Measurements from ENCODE around the gene PRRT1B.
"Not testable (repeated sequence)": the region's sequence is repeated elsewhere in the genome, so short reads cannot be mapped to it uniquely, and the experiment has no call there.

PRRT1B gene

DNA sequence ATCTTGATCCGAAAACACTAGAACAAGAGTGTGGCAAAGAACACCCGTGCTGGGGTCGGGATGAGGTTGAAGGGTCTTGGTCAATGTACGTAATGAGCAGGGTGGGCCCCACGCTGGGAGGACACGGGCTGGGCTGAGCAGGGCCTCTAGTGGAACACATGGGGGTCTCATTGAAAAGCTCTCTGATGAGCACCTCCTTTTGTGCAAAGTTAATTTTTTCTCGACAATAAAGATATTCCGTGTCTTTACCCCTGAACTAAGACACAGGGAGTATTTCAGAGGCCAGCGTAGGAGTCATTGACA lies 22.3 kb upstream of the PRRT1B start:
- no peak for DNase-seq

DNA sequence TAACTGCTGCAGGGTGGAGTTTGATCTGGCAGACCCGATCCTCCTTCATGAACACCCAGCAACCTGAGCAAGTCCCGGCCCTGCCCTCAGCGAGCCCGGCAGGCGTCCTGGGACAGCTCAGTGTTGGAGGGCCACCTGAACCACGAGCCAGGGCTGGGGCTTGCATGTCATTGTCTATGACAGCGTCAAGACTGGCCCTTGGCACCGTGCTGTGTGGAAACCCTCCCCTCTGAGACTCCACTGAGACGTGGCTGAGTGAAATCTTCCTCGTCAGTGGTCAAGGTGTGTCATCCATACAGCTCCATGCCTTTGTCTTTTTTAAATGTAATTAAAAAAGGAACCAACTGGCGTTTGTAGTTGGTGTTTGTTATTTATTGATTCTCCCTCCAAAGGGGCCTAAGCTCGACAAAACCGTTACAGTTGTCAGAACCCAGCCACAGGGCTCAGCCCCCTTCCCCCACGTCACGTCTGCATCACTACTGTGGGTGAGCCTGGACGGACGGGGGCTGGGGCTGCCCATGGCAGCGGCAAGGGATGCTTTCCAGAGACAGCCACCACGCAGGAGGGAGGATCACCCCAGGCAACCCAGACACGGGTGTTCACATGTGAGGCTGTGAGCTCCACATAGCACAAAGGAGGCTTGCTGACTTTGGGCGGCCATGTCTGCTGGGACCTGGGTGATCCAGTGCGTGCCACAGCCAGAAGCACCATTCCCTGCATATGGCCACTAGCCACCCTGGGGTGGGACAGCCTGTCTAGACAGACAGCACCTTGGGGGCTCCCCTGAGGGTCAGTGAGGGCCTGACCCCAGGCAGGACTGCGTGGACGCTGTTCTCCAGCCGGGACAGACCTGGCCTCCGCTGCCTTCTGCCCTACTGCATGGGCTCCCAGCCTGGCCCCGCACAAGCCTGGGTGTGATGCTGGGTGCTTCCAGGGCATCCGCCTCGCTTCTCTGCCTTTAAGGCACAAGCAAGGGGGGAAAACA lies 21.6 kb upstream of the PRRT1B start:
- no peak for DNase-seq

DNA sequence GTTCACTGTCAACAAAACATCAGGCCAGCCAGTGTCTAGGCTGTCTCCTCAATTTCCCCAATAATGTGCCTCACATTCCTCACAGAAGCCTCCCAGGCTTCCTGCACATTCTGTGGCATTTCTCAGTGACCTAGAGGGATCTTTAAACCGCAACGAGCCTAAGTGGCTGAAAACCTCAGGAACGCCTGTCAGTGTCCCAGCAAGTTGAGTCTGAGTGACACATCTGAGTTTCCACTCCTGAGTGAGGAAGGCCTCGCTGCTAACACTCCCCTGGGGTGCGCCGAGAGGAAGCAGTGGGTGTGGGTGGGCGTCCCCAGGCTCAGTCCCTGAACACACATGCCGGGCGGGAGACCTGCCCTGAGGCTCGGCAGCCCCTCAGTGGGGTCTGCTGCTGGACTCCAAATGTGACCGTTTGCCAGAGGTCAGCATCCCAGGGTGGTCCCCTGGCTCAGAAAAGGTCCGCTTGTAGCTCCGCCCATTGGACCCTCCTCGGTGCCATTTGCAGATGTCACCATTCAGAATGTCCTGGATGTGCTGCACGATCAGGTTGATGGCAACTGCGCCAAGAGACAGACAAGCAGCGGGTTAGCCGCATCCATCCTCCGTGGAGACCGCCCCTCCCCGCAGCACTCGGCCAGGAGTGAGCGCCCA lies 20.5 kb upstream of the PRRT1B start:
- no peak for DNase-seq

DNA sequence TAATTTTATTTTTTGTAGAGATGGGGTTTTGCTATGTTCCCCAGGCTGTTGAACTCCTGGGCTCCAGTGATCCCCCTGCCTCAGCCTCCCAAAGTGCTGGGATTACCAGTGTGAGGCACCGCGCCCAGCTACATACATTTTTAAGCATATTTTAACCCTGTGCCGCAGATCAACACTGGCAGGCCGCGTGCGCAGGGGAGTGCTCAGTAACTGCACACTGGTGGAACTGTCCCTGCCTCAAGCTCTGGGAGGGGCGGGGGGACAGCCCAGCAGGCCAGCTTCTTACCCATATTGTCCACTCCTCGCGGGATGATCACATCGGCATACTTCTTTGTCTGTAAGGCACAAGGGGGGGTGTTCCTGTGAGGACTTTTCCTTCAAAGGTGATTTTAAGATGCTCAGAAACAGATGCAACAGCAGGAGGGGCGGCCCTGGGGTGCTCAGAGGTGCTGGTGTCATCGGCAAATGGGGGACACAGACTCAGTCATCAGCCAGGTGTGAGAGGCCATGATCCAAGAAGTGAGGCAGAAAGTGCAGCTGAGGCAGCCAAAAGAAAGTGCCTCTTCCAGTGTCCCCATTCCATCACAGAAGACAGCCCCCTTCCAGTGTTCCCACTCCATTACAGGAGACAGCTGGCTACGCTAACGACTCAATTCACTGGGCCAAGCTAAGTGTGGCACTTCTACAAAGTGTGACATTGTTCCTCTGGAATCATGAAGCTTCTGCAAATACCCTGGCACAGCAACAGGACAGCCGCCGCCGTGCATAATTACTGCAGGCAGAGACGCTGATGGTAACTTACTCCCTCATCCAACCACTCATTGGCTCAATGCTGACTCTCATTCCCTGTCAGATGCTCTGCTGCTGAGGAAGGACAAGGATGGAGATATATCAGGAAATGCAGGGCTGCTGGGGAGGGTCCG lies 19.4 kb upstream of the PRRT1B start:
- no peak for DNase-seq

DNA sequence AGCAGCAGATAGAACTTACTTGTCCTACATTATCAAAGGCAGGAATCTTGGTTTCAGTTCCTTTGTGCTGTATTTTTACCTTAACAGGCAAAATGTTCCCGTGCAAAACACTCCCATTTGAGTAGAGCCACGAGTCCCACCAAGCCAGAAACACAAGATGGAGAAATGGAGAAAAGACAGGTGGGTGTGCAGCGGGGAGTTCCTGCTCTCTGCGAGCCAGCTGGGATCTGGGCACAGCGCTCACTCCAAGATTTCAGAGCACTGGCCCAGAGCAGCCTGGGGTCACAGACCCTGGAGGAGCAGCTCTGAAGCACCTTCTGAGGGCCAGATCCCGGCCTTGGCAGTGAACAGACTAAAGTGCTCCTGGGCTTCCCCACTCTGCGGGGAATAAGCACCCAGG lies 17.1 kb upstream of the PRRT1B start:
- no peak for DNase-seq

DNA sequence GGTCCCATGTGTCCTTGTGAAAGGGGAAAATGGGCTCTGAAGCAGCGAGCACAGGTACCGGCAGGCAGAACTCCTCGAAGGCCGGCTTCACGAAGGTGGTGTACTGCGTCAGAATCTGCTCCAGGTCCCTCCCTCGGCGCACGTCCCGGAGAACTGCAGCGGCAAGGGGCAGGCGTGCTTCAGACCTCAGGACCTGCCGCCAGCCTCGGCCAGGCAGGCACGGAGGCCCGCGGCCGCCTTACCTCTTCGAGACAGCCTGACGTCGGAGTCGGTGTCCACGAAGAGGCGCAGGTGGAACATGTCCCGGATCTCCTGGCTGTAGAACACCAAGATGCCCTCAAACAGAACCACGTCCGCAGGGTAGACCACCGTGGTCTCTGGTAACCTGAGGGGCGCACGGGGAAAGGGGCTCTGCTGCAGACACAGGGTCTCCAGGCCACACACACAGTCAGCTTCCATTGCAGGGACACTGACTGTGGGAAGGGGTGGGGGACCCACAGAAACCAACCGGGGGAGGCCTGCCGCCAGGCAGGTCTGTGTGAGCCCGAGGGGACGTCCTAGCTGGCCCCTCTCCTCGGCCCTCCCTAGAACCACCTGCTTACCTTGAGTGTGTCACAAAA lies 16.3 kb upstream of the PRRT1B start:
- DNase-seq, result no peak

DNA sequence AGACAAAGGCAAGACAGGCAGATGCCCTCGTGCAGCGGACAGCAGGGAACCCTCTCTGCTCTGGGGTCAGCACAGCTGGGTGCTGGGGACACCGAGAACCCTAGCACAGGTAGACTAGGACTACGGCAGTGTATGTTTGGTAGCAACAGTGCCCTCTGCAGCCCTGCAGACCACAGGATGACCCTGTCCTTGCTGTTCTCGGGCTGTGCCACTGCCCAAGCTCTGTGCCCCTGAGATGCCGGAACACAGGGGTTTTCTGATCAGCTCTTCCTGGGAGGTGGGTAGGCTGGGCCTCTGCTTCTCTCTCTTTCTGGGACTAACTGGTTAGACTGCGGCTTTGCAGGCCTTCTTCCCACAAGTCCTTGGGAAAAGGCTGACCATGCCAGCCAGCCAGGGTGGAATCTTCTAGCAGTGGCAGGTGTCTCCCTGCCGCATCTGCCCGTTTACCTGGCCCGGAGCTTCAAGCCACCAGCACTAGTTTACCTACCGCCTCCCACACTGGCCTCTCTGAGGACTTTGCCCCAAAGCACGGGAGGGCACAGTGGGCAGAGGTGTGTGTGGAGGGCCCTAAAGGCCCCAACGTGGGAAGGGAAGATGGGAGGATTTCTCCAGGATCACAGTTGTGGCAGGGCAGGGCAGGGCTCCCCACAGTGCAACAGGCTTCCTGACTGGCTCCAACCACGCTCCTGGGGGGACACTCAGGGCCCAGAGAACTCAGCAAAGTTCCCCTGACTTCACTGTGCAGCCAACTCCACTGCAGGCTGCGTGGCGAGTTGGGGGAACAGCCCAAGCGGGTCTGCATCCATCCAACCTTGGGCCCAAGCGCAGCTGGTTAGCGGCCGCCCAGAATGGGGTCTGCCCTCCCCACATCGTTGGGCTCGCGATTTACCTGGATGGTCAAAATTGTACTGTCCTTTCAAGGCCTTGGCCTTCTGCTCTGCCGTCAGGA lies 15.5 kb upstream of the PRRT1B start:
- no peak for DNase-seq

DNA sequence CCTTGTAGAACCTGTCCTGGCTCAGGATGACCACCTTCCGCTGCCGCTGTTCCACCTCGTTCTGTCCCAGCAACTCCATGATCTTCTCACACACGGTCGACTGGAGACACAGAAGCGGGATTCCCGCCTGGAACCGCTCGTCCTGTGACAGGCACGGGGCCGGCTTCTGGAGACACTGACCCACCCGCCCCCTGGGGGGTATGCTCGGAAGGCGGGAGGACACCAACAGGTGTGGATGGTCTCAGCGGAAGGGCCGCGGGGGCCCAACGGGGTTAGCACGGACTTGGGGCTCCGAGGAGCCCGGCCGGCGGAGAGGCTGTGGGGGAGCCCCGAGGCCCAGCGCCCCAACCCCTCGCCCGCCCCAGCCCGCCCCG lies 14.8 kb upstream of the PRRT1B start:
- peak; percentile 26 for DNase-seq

DNA sequence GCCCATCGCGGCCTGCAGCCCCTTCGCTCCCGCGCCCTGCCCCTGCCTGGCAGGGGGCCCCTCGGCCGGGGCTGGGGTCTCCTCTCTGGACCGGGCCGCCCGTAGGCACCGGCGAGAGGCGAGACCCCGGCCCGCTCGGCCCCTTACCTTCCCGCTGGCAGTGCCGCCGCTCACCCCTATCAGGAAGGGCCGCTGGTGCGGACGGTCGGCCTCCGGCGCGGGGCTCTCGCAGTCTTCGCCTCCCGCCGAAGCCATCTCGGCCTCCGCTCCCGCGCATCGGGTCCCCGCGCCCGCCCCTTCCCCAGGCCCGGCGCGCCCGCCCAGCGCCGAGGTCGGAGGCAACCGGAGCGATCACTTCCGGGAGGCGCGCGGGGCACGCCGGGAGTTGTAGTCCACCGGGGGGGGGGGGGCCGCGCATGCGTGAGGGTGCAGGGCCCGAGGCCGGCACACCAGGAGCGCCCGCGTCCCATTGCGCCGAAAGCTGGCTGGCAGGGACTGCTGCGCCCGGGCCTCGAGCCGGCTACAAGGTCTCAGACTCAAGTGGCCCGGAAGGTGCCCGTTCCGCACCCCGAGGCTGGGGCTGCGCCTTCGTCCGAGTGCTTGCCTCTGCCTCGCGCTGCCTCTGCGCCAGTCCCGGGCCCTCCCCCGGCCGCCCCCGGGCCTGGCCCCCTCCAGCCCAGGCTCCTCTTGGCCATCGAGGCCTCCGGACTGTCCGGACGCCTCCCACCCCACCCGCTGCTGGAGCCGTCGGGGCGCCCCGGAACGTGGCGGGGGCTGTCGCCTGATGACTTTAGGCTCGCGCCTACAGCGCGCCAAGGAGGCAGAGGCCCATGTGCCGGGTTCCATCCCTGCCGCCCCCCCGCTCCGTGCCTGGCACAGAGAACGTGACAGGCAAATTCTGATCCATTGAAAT lies 14.1 kb upstream of the PRRT1B start, which contains the start of gene UCK1:
Gene UCK1, minus strand, starts transcription at position 344 of the 913 bp plus-strand sequence. Its CDS starts 89 bp downstream, at position 255.
- peak; percentile 75 for DNase-seq

DNA sequence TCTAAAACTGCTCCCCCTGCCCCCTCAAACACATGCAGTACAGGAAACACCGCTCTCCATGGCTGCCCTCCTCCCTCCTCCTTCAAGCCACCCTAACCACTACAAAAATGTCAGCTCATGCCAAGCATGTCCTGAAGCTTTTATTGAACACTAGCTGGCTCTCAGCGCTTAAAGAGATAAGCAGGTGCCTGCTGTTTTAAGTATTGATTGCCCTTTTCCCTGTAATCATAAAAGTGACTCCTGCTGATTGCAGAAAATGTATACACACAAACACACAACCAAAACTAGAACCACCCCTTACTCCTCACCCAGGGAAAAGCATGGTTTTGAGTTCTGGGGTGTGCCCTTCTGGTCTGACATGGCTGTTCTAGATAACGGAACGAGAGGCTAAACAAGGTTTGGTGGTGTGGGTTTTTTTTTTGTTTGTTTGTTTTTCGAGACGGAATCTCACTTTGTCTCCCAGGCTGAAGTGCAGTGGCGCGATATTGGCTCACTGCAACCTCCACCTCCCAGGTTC lies 10.5 kb upstream of the PRRT1B start:
- DNase-seq, result no peak

DNA sequence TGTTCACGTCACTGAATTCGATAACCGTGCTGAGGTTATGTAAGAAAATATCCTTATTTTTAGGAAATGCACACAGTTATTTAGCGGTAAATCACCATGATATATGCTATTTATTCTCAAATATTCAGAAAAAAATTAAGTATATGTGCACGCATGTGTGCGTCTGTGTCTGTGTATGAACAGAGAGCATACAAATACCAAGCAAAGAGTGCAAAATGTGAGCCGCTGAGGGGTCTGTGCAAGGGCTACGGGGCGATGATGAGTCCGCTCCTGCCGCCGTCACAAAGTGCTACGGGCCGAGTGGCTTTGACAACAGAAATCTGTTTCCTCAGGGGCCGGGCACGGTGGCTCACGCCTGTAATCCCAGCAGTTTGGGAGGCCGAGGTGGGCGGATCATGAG lies 7.4 kb upstream of the PRRT1B start:
- DNase-seq, result no peak

DNA sequence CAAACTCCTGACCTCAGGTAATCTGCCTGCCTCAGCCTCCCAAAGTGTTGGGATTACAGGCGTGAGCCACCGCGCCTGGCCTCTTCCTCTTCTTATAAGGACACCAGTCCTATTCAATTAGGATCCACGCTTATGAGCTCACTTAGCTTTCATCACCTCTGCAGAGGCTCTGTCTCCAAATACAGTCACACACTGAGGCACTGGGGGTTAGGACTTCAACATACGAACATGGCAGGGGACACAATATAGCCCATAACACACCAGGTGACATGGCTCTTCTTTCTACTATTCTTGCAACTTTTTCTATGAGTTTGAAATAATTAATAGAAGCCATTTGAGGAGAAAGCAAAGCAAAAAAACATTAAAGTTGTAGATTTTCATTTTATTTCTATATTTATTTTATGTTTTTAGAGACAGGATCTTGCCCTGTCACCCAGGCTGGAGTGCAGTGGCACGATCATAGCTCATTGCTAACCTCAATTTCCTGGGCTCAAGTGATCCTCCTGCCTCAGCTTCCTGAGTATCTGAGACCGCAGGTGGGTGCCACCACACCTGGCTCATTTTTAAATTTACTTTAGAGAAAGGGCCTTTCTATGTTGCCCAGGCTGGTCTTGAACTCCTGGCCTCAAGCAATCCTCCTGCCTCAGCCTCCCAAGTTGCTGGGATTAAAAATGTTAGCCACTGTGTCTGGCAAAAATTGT lies 6.0 kb upstream of the PRRT1B start:
- DNase-seq, result no peak

DNA sequence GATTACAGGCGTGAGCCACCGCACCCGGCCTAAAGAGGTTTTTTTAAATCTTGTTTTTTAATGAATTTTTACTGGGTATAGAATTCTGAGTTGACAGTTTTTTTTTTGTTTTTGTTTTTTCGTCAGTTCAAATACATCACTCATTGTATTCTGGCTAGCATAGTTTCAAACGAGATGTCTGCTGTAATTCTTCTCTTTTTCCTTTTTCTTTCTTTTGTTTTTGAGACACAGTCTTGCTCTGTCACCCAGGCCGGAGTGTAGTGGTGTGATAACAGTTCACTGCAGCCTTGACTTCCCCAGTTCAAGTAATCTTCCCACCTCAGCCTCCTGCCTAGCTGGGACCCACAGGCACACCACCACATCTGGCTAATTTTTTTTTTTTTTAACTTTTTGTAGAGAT lies 2.2 kb upstream of the PRRT1B start:
- no peak for DNase-seq

DNA sequence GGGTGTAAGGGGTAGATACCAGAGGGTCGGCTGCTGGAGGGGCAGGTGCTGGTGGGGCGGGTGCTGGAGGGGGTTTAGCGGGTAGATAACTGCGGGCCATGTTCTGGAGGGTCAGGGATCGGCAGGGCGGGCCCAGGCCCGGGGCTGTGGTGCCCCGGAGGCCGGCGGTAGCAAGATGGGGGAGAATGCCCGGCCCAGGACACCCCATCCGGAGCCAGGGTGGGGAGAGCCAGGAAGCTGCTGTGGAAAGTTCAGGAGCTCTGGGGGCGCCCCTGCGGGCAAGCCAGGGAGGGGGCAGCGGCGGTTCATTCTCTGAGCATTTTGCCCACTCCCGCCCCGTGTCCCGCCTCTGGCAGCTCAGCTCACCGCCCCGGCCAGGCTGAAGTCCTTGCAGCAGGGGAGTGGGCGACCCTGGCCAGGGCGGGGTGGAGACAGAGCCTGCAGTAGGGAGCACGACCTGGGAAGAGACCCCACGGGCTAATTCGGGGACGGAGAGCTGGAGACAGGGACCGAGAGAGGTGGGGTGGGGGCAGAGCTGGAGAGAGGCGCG lies 538 bp downstream of the PRRT1B start:
- no peak for DNase-seq

DNA sequence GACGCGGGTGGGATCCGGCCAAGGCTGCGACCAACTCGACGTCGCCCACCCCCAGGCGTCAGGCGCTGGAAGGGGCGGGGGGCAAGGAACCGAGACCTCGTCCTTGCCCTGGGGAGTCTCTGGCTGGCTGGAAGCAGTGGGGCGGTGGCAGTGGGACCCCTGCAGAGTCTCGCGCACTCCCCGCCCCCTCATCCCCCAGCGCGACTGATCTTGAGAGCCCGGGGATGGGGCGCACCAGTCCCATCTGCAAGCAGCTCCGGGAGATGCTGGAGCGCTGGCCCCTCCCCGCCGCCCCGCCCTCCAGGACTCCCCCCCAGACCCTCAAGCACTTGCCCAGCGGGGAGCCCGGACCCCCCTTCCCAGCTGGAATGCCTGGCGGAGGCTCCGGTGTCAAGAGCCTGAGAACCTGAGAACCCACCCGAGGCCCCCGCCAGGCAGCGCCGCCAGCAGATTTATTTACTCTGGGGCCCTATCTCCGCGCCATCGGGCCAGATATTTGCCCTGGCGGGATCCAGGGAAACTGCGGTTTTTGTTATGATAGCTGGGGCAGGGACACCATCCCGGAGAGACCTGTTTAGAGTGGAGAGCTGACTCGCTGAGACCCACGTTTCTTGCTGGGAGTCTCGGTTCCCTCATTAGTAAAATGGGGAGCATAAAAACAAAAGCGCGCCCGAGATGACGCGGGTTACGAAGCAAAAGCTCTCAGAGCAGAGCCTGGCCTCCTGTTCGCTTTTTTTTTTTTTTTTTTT lies 1.2 kb downstream of the PRRT1B start:
- no peak for DNase-seq

DNA sequence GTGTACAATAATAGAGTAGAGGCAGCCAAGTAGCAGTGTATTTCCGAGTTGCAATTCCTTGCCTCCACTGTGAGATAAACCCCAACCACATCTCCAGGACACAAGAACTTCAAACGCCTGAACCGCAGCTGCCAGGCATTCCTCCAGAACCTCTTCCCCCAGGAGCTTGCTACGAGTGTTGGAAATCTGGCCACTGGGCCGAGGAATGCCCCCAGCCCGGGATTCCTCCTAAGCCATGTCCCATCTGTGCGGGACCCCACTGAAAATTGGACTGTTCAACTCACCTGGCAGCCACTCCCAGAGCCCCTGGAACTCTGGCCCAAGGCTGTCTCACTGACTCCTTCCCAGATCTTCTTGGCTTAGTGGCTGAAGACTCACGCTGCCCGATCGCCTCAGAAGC lies 3.9 kb downstream of the PRRT1B start:
- not testable (repeated sequence) for DNase-seq

DNA sequence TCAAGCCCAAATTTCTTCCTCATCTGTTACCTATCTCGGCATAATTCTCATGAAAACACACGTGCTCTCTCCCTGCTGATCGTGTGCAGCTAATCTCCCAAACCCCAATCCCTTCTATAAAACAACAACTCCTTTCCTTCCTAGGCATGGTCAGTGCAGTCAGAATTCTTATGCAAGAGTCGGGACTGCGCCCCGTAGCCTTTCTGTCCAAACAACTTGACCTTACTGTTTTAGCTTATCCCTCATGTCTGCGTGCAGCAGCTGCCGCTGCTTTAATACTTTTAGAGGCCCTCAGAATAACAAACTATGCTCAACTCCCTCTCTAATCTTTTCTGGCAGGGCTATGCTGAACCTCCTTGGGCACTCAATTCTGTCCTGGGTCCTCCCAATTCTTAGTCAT lies 5.1 kb downstream of the PRRT1B start:
- DNase-seq, result not testable (repeated sequence)

DNA sequence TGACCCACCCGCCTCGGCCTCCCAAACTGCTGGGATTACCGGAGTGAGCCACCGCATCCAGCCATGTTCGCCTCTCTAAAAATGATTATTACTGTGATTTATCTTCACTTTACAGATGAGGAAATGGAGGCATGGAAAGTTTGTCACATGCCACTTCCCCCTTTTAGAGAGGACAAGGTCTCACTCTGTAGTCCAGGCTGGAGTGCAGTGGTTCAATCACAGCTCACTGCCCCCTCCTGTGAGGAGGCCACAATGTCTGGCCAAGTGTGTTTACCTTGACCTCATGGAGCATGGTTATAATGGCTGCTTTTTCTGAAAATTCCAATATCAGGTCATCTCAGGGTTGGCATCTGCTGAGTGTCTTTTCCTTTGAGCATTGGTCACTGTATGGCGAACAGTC lies 6.7 kb downstream of the PRRT1B start:
- no peak for DNase-seq
